HFFc6 (cell line): ENCODE results near the gene PKP2. TPM values are rescaled to one million over a fixed set of nuclear protein-coding genes. Genes with fewer than 3 reads are reported as not detected.

ENCODE experiments used
- DNase-seq: peaks from one replicate; pipeline ENCODE4 v3.0.0-alpha.2; 2018
- H3K27ac Mint-ChIP-seq: 2 replicates; pipeline ENCODE4 v1.8.0; 2020; ENCODE audit warnings: mild to moderate bottlenecking, mixed read lengths
- H3K27me3 Mint-ChIP-seq: 2 replicates; pipeline ENCODE4 v1.8.0; 2021; ENCODE audit warnings: mild to moderate bottlenecking, moderate library complexity, mixed read lengths; ENCODE audit not compliant: insufficient read depth
- H3K36me3 Mint-ChIP-seq: 2 replicates; pipeline ENCODE4 v1.8.0; 2021; ENCODE audit warnings: low read depth, mixed read lengths
- H3K4me1 Mint-ChIP-seq: 2 replicates; pipeline ENCODE4 v1.8.0; 2020; ENCODE audit warnings: low read depth, mixed read lengths
- H3K4me3 Mint-ChIP-seq: 2 replicates; pipeline ENCODE4 v1.8.0; 2020; ENCODE audit warnings: mild to moderate bottlenecking, moderate library complexity, mixed read lengths
- H3K9me3 Mint-ChIP-seq: 2 replicates; pipeline ENCODE4 v1.8.0; 2020; ENCODE audit warnings: mild to moderate bottlenecking, mixed read lengths
- CTCF ChIP-seq: fragments of 200-600 bp; sonication (generic); IDR thresholded peaks from 2 replicates; pipeline ENCODE4 v1.5.0; 2021; ENCODE audit warnings: antibody characterized with exemption, mild to moderate bottlenecking
- total RNA-seq, 6 experiments: library from RNA; stranded (reverse); fragmentation: NEBNext Ultra II Directional; extraction: Animal tissue kit (Norgen Biotek cat#: 25700); gene quantifications; 2 replicates in 1 of 6; 3 replicates in 5 of 6; pipeline ENCODE4 v1.2.3, GENCODE V29; 2021

Gene PKP2
- total RNA-seq, 6 experiments from 2014 or later, result 0.17 TPM; not detected in 5

- H3K27me3 Mint-ChIP-seq, result no peaks in the 10 kb centered on the region; the same call in 1 of the 2 replicates
- no peaks in the 10 kb centered on the region for H3K36me3 Mint-ChIP-seq
- no peaks in the 10 kb centered on the region for H3K9me3 Mint-ChIP-seq
Measured at GRCh38 chr12:32794281-32794680, 102.3 kb downstream of the PKP2 start.

GRCh38 chr12:32789916-32790315, 106.7 kb downstream of the PKP2 start:
- Mint-ChIP-seq H3K36me3 (no peaks in the 10 kb centered on the region), H3K4me1 (no peaks in the 10 kb centered on the region), H3K27me3 (no peaks in the 10 kb centered on the region), H3K9me3 (no peaks in the 10 kb centered on the region), H3K4me3 (no peak overlapping the region), H3K27ac (no peak overlapping the region)
- no peak for DNase-seq
- no peak for TF ChIP-seq CTCF

More at GRCh38 chr12:32794281-32794680, 102.3 kb downstream of the PKP2 start:
- no peak for DNase-seq
- Mint-ChIP-seq H3K27ac (no peak overlapping the region), H3K4me3 (no peak overlapping the region), H3K4me1 (no peaks in the 10 kb centered on the region)
- TF ChIP-seq CTCF, result no peak

- no peak for TF ChIP-seq CTCF
- Mint-ChIP-seq H3K36me3 (no peaks in the 10 kb centered on the region), H3K4me3 (no peak overlapping the region), H3K4me1 (no peaks in the 10 kb centered on the region), H3K9me3 (no peaks in the 10 kb centered on the region), H3K27me3 (no peaks in the 10 kb centered on the region), H3K27ac (no peak overlapping the region)
- no peak for DNase-seq
Measured at GRCh38 chr12:32789446-32789845, 107.1 kb downstream of the PKP2 start.

- TF ChIP-seq CTCF, result no peak
- H3K27me3 Mint-ChIP-seq, result no peaks in the 10 kb centered on the region; the same call in 1 of the 2 replicates
- no peaks in the 10 kb centered on the region for H3K4me1 Mint-ChIP-seq
- no peak for DNase-seq
- no peaks in the 10 kb centered on the region for H3K9me3 Mint-ChIP-seq
- no peak overlapping the region for H3K4me3 Mint-ChIP-seq
- H3K36me3 Mint-ChIP-seq, result no peaks in the 10 kb centered on the region
- H3K27ac Mint-ChIP-seq, result no peak overlapping the region
Measured at GRCh38 chr12:32788405-32788804, 108.2 kb downstream of the PKP2 start.

- H3K27ac Mint-ChIP-seq, result no peak overlapping the region
- no peaks in the 10 kb centered on the region for H3K4me1 Mint-ChIP-seq
- no peak for TF ChIP-seq CTCF
- no peak for DNase-seq
- no peaks in the 10 kb centered on the region; the same call in 1 of the 2 replicates for H3K27me3 Mint-ChIP-seq
- H3K4me3 Mint-ChIP-seq, result no peak overlapping the region
- H3K36me3 Mint-ChIP-seq, result no peaks in the 10 kb centered on the region
- no peaks in the 10 kb centered on the region for H3K9me3 Mint-ChIP-seq
Measured at GRCh38 chr12:32785557-32785956, 111.0 kb downstream of the PKP2 start.

GRCh38 chr12:32783029-32783428, 113.5 kb downstream of the PKP2 start:
- no peak for TF ChIP-seq CTCF
- H3K27me3 Mint-ChIP-seq, result peaks cover 2% of the 10 kb centered on the region
- H3K4me3 Mint-ChIP-seq, result no peak overlapping the region
- no peaks in the 10 kb centered on the region for H3K4me1 Mint-ChIP-seq
- H3K36me3 Mint-ChIP-seq, result no peaks in the 10 kb centered on the region
- H3K9me3 Mint-ChIP-seq, result no peaks in the 10 kb centered on the region
- no peak overlapping the region for H3K27ac Mint-ChIP-seq
- DNase-seq, result no peak
